HG03175 (cell line): Measurements from ENCODE around the gene MYOF.
"Not testable (repeated sequence)": the region's sequence is repeated elsewhere in the genome, so short reads cannot be mapped to it uniquely, and the experiment has no call there.

Experiments used
- ATAC-seq: cut with Tn5 transposase; IDR thresholded peaks from one replicate; pipeline ENCODE4 v1.9.1; 2021; ENCODE audit warnings: mild to moderate bottlenecking, moderate library complexity; ENCODE audit not compliant: unreplicated experiment

Gene MYOF

GRCh38 chr10:93436591-93437085, 45.5 kb downstream of the MYOF start:
- ATAC-seq, result no peak

GRCh38 chr10:93435621-93436397, 46.3 kb downstream of the MYOF start:
- ATAC-seq, result no peak

GRCh38 chr10:93434991-93435491, 47.1 kb downstream of the MYOF start:
- ATAC-seq, result no peak

- no peak for ATAC-seq
Measured at GRCh38 chr10:93431361-93431760, 50.8 kb downstream of the MYOF start.

GRCh38 chr10:93425861-93426260, 56.3 kb downstream of the MYOF start:
- no peak for ATAC-seq

- no peak for ATAC-seq
Measured at GRCh38 chr10:93422118-93422517, 60.0 kb downstream of the MYOF start.

GRCh38 chr10:93420944-93421825, 60.9 kb downstream of the MYOF start:
- no peak for ATAC-seq

GRCh38 chr10:93420091-93420490, 62.0 kb downstream of the MYOF start:
- ATAC-seq, result no peak

GRCh38 chr10:93419016-93419415, 63.1 kb downstream of the MYOF start:
- ATAC-seq, result not testable (repeated sequence)

- no peak for ATAC-seq
Measured at GRCh38 chr10:93417921-93418320, 64.2 kb downstream of the MYOF start.

GRCh38 chr10:93417266-93417665, 64.9 kb downstream of the MYOF start:
- ATAC-seq, result no peak

- ATAC-seq, result no peak
Measured at GRCh38 chr10:93416824-93417223, 65.3 kb downstream of the MYOF start.

GRCh38 chr10:93415693-93416092, 66.4 kb downstream of the MYOF start:
- no peak for ATAC-seq

- ATAC-seq, result no peak
Measured at GRCh38 chr10:93413252-93413689, 68.9 kb downstream of the MYOF start.

- ATAC-seq, result no peak
Measured at GRCh38 chr10:93412801-93413200, 69.3 kb downstream of the MYOF start.

- no peak for ATAC-seq
Measured at GRCh38 chr10:93410697-93411348, 71.3 kb downstream of the MYOF start.

- no peak for ATAC-seq
Measured at GRCh38 chr10:93408783-93409182, 73.4 kb downstream of the MYOF start.

- no peak for ATAC-seq
Measured at GRCh38 chr10:93406364-93407145, 75.6 kb downstream of the MYOF start.

- ATAC-seq, result no peak
Measured at GRCh38 chr10:93404048-93404354, 78.1 kb downstream of the MYOF start.
